Stimulated activated CD4-positive, alpha-beta T cell treated with anti-CD3 and anti-CD28 coated beads, Interleukin-2, amount 100 ng/mL, for 24 hours (primary cell): ENCODE results near the gene MYL3.
A peak's percentile ranks its signal among the peaks of the same experiment; 100 is the strongest.

Experiments used
- DNase-seq, 2 donors: peaks; one replicate each; pipeline ENCODE4 v3.0.0-alpha.2; 2020

The MYL3 gene

GRCh38 chr3:46882377-46883053, 19.3 kb upstream of the MYL3 start:
- peak in 1 of 2 donors; percentile 22 for DNase-seq

GRCh38 chr3:46881596-46882376, 18.5 kb upstream of the MYL3 start:
- DNase-seq: peak in 1 of 2 donors; percentile 35

- DNase-seq: no peak
Measured at GRCh38 chr3:46880884-46881595, 17.8 kb upstream of the MYL3 start.

DNA sequence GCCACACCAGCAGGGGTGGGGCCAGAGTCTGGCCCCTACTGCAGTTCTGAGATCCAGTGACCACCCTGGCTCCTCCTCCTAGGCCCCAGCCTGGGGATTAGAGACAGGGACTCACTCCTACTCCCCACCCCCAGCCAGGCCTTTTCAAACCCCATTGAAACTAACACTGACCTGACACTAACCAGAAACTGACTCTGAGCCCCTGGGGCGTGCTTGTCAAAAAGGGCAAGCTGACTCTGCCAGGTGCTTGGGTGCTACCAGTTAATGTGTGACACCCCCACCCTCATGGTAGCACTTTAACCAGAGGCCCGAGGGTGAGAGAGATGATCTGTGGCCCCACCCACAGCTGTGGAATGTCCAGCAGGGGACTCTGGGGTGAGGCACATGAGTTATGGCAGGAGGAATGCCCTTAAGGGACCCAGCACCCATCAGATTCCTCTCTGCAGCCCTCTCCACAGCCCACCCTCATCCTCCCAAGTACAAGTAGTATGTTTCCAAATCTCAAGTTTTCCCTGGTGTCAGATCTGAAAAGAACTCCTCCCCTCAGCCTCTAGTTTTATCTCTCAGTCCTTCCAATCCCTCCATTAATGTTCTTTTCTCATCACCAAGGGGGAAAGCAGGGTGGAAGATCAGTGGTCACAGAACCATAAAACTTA, 15.7 kb upstream of the MYL3 start:
- DNase-seq: no peak

DNA sequence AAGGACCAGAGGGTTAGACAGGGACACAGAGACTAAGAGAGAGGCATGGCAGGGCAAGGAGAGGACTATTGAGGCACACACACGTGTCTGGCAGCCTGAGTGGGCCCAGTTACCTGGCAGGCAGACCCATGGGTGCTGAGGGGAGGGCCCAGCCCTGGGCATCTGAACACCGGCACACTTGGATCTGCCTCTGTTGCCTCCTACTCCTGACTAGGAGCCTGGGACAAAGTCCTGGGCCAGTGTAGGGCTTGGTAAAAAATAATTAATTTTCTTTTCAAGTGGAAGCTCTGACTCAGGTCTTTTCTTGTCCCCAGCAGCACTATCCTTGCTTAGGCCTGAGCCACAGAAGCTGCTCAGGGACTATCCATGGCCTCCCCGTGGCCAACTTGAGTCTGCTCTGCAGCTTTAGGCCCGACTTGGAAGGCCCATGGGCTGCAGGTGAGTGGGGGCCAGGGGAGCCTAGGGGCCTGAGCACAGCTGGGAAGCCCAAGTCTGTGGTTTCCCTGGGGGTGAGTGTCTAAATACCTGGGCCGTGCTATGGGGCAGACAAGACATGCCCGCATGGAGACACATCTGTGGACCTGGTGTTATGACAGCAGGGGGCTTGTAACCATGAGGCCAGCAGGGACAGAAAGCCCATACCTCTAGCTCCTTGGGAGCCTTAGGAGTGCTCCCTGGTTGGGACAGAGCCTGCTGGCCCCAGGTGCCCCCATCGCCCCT, 14.3 kb upstream of the MYL3 start, which contains the start of gene PTH1R:
PTH1R (plus strand) TSS at position 316 of the 720 bp plus-strand sequence. CDS start 5,839 bp downstream, outside the sequence.
- DNase-seq: no peak

- DNase-seq: no peak
Measured at GRCh38 chr3:46876313-46877300, 13.4 kb upstream of the MYL3 start.

GRCh38 chr3:46875560-46875959, 12.3 kb upstream of the MYL3 start:
- no peak for DNase-seq

DNA sequence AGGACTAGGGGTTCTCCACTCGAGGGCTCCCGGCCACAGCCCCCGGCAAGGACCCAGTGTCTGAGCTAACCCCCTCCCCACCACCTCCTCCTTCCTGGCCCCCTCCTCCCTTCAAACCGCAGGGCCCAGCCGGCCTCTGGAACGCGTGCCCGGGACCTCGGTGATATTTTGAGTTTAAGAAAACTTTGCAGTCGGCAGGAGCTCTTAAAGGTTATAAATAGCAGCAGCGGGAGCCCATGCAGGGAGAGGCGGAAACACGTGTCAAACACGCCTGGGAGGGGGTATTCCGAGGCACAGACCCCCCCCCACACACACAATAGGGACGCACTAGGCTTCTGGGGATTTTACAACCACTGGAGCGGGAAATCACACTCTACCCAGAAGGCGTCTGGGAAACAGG, 11.2 kb upstream of the MYL3 start:
- no peak for DNase-seq

DNA sequence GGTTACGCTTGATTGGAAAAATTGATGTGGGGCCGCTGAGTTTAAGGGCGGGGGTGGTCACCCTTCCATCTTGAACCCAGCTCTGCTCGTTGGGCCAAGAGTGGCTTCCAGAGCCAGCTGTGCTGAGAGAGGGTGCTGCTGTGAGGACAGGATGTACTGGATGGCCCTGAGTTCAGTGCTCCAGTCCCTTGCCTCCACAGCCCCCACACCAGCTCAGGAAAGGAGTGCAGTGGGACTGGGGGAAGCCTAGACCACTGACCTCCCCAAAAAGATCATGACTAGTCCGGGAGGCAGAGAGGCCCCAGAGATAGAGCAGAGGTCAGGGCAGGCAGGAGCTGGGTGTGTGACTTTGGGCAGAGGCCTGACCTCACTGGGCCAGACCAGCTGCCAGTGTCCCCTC, 10.3 kb upstream of the MYL3 start:
- DNase-seq: no peak

- no peak for DNase-seq
Measured at GRCh38 chr3:46871222-46871621, 8.0 kb upstream of the MYL3 start.

DNA sequence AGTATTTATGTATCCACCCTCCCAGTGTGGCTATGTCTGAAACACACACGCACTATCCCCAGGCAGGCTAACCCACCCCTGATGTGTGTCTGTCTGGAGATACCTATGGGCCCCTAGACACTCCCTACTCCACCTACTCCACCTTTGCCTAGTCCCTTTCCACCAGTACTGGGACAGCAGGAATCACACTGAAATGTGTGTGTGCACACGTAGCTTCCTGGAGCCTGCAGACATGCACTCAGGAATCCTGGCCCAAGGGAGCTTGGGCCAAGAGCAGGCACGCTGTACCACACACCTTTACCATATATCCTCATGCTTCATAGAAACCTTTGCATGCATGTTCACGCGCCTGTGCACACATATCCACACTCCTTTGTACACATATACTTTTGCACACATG, 7.4 kb upstream of the MYL3 start:
- DNase-seq: no peak

- DNase-seq: no peak
Measured at GRCh38 chr3:46869440-46869839, 6.2 kb upstream of the MYL3 start.

DNA sequence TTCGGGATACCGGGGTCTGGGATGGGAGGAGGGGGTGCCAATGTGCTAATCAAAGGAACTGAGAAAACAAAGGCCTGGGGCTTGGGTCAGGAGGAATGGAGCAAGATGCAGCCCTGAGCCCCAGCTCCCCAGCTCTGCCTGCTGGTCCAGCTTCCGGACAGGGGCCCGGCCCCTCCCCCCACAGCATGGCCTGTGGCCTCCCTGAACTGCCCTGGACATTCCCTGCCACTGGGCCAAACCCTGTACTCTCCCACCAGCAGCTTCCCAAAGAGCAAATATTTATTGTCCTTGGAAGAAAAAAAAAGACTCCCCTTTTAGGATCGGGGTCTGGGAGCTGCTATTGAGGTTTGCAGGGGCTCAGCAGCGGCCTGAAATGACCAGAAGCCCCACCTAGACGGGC, 5.7 kb upstream of the MYL3 start:
- no peak for DNase-seq

- DNase-seq: no peak
Measured at GRCh38 chr3:46868287-46868686, 5.0 kb upstream of the MYL3 start.

GRCh38 chr3:46867550-46867898, 4.3 kb upstream of the MYL3 start:
- no peak for DNase-seq

GRCh38 chr3:46866720-46867549, 3.7 kb upstream of the MYL3 start:
- DNase-seq: peak; percentile 91 to 93

GRCh38 chr3:46866032-46866595, 2.9 kb upstream of the MYL3 start:
- no peak for DNase-seq

DNA sequence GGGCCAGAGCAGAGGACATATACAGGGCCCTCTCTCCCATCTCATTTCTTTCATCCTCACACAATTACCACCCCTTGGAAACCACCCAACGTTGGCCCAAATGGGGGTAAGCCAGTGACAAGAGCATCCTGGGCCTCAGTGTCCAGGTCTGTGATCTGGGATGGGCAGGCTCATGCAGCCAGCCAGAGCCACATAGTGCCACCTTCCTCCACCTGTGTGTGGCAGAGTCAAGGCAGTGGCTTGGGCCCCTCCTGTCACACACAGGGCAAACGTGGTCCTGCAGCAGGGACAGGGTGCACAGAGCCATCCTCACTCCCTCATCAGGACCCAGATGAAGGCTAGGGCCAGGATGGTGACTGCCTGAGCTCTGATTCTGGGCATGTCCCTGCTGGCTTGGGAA, 2.3 kb upstream of the MYL3 start:
- DNase-seq: no peak

DNA sequence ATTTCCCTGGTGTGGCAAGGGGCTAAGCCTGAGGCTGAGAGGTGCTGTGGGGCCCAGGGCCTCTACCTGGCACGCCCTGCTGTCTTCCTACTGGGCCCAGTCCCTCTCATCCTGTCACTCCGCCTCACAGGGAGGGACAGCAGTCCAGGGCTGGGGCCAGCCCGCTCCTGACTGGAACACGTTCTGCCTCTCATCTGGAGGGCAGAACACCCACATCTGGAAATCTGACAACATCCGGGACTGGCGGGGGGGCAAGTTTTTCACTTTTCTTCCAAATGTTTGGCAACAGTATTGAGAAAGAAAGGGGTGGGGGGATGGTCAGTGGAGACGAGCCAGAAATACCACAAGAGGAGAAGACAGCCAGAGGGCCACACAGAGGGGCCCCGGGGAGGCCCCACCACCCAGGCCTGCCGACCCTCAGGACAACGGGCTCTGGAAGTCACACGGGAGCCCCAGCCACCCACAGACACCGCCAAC, 1.8 kb upstream of the MYL3 start:
- DNase-seq: no peak
